Cerebellar cortex (tissue), 1 donor: ENCODE measurements around the gene OASL.
"Not testable (repeated sequence)": the region's sequence is repeated elsewhere in the genome, so short reads cannot be mapped to it uniquely, and the experiment has no call there.

Experiments used
- DNase-seq: peaks from one replicate; pipeline ENCODE4 v3.0.0-alpha.2; 2015; ENCODE audit warnings: low spot score

Gene OASL

DNA sequence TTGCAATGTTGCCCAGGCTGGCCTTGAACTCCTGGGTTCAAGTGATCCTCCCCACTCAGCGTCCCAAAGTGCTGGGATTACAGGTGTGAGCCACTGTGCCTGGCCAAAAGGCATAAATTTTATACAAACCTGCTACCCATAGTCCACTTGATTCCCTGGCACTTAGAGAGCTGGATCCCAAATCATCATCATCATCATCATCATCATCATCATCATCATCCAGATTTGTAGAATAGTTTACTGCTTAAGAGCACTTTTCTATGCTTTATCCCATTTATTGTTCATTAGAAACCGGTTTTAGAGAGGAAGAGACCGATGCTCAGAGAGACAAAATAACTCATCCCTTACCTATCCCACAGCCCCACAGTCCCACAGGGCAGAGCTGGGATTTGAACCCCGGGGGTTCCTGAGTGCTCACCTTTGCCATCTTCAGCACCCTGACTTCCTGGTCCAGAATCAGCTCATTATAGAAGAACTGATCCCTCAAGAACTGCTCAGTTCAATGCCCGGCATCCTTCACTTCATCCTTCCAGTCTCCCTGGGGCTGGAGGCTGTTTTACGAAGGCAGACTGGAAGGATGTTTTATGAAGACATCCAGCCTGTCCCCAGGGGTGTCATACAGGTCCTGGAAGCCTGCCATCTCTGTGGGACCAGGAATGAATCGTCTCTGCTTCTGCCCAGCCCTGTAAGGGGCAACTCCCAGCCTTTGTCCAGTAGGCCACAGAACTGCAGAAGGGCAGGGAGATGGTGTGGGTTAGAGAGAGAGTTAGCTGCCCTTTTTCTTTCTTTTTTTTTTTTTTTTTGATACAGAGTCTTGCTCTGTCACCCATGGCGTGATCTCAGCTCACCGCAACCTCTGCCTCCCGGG is 20.2 kb upstream of the OASL start:
- no peak for DNase-seq

- DNase-seq: no peak
These were observed 18.7 kb upstream of the OASL start for GRCh38 chr12:121057794-121058193.

DNA sequence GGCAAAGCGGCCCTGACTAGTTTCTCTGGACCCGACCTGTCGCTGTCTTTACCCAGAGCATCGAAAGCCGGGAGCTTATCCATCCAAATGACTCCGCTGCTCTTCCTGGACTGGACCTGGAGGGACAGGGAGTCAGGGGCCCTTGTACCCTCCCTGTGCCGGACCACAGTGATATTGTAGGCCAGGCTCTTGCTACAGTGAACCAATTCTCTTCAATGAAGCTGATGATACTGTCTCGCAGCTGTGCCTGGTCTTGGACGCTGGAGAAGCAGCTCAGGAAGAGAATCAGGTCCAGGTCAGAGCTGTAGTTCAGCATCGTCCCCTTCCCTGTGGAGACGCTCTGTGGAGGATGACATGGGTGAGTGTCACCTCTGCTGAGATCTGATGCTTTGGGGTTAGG is 14.7 kb upstream of the OASL start:
- no peak for DNase-seq

- DNase-seq: peak; percentile 7
These were observed 11.7 kb upstream of the OASL start for GRCh38 chr12:121050725-121051124.

GRCh38 chr12:121048442-121048841 is 9.4 kb upstream of the OASL start:
- no peak for DNase-seq

GRCh38 chr12:121047400-121047799 is 8.4 kb upstream of the OASL start:
- DNase-seq: not testable (repeated sequence)

- DNase-seq: no peak
These were observed 4.0 kb upstream of the OASL start for GRCh38 chr12:121043067-121043466.

DNA sequence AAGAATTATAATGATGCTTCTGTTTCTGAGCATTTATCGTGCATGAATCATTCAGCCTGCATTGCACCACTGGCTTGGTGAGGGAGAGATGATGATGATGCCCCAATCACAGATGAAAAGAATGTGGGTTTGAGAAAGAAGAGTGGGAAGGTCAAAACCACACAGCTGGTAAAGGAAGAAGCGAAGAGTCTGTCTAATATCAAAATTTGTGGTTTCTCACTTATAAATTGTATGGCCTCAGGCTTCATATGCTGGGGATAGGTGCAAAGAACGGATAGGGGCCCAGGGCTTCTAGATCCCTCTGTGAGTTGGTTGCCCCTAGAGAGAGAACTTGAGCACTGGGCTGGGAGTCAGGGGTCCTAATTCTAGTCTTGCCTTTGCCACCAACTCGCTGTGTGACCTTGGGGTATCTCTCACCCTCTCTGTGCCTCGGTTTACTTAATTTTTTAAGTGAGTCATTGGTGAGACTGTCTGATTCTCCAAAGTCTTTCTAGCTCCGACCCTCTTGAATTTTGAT is 2.2 kb downstream of the OASL start:
- no peak for DNase-seq

DNA sequence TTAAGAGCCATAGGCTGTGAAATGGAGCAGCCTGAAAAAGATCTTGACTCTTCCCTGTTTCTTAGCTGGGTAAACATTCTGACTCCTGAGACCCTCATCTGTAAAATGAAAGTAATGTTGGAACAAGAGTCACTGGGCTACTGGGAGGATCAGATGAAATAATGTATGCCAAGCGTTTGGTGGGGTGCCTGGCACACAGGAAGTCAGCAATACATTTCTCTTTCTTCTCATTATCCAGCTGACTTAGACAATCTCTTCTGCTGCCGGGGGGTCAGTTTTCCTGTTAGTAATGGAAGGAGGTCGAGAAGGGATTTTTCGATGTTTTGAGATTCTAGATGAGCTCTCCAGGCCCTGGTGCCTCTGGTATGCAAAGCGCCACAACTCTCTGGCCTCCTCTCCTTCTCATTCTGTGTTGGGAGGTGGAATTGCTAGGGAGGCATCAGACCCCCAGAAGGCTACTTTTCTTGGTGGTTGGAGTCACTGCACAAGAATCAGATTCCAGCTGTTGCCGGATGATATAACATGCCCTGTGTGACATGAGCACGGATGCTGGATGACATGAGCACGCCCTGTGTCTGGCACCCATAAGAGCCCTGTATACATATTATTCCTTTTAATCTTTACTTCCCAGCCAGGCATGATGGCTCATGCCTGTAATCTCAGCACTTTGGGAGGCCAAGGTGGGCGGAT is 4.3 kb downstream of the OASL start:
- no peak for DNase-seq

GRCh38 chr12:121033625-121034349 is 5.3 kb downstream of the OASL start:
- DNase-seq: no peak

DNA sequence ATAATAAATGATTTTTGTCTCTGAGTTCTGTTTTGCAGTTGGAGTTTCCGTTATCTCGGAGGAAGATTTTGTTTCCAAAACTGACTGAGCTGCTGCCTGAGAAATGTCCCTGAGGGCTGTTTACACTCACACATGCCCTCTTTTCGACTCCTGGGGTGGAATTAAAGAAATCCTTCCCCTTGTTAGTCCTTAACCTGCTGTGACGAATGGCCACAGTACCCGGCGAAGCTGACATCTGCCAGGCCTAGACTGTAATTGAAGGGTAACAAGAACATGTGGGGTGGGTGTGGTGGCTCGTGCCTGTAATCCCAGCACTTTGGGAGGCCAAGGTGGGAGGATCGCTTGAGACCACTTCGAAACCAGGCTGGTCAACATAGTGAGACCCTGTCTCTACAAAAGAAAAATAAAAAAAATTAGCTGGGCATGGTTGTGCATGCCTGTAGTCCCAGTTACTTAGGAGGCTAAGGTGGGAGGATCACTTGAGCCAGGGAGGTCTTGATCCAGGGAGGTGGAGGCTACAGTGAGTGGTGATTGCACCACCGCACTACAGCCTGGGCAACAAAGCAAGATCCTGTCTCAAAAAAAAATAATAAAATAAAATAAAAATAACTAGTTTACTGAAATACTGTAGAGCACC is 8.4 kb downstream of the OASL start:
- no peak for DNase-seq

DNA sequence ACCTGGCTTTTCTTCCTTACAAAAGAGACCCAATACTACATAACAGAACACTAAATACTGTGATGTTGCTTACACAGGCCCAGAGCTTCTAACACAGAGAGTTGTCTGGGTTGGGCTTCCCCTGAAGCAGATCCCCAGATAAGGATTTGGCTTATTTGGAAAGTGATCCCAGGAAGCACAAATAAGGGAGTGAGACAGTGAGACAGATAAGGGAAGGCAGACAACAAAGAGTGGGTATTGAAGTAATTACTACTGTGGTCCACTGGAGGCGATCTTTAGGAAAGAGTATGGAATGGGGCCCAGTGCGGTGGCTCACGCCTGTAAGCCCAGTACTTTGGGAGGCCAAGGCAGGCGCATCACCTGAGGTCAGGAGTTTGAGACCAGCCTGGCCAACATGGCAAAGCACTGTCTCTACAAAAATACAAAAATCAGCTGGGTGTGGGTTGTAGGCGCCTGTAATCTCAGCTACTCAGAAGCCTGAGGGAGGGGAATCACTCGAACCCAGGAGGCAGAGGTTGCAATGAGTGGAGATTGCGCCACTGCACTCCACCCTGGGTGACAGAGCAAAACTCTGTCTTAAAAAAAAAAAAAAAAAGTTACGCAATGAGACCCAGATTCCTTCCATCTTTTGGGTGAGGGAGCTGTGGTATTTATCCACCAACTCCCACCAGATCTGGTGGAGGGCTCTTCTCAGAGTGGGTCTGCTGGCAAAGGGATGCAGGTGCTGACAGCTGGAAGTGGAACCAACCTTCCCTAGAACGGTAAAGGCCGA is 12.6 kb downstream of the OASL start:
- no peak for DNase-seq

DNA sequence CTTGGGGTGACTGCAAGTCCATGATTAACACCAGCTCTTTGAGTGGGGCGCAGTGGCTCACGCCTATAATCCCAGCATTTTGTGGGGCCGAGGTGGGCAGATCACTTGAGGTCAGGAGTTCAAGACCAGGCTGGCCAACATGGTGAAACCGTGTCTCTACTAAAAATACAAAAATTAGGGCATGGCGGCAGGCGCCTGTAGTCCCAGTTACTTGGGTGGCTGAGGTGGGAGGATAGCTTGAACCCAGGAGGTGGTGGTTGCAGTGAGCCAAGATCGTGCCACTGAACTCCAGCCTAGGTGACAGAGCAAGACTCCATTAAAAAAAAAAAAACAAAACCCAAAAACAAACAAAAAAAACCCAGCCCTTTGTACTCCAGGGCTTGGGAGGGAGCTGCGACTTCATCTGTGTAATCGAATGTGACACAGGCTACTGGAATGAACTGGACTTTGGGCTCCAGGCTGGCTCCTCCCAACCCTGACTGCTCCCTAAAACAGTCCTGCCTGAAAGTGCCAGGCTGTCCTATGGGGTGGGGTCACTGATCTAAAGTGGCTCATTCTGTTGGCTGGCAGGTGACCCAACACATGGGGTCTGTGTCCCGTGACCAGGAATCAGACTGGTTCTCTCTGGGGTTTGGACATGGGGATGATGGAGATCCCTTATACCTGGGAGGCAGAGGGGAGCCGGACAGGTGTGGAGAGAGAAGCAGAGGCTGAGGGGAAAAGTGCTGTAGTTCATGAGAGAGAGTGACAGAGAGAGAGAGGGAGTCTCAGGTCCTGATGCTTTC is 13.4 kb downstream of the OASL start:
- DNase-seq: no peak

- DNase-seq: no peak
These were observed 15.2 kb downstream of the OASL start for GRCh38 chr12:121023799-121024198.

DNA sequence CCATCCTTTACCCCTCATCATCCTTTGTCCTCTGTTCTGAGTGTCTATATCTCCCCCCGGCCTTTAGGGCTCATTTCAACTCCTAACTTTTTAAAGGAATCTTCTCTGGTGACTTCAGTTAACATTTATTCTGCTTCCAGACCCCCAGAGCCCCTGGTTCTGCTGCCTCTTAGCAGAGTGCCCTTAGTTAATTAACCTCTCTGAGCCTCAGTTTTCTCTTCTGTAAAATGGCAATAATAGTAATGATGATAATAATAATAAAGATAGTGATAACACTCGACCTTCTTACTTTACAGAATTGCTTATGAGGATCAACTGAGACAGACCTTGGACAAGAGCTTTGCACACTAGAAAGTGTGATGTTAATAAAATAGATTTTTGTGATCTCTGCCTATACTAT is 16.3 kb downstream of the OASL start:
- no peak for DNase-seq

DNA sequence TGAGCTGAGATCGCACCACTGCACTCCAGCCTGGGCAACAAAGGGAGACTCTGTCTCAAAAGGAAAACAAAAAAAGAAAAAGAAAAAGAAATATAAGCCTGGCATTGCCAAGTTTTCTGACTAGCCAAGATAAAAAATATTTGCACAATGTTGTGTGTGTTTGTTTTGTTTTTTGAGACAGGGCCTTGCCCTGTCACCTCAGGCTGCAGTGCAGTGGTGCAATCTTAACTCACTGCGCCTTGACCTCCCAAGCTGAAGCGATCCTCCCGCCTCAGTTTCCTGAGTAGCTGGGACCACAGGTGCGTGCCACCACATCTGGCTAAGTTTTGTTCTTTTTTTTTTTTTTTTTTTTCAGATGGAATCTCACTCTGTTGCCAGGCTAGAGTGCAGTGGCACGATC is 17.3 kb downstream of the OASL start:
- no peak for DNase-seq

DNA sequence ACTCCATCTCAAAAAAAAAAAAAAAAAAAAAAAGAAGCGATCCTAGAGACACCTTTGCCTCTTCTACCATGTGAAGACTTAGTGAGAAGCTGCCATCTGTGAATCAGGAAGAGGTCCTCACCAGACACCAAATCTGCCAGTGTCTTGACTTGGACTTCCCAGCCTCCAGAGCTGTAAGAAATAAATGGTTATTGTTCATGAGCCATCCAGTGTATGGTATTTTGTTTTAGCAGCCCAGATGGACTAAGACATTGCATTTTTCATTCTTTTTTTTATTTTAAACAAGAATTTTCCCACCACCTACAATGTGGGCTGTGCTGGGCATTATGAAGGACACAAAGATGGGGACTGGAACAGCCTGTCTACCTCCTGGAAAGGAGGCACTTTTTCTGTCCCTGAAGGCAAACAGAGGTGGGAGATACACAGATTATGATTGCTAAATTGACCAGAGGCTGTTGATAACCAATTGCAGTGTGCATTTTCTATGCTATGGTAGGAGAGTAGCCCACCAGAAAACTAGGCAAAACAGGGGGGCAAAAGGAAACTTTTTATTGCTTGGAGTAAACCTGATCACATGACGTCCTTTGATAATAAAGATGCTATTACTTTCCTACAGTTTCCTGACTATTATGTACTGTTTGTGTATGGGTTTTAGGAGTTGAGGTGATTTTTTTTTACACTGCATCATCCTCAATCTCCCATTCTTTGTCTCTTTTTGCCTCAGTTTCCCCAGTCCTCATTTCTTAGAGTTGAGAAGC is 20.0 kb downstream of the OASL start:
- no peak for DNase-seq

- DNase-seq: no peak
These were observed 21.0 kb downstream of the OASL start for GRCh38 chr12:121017966-121018491.
